Caco-2 (cell line): ENCODE data around the gene MED10. TPM values are rescaled to one million over a fixed set of nuclear protein-coding genes. Genes with fewer than 3 reads are reported as not detected.
"Not testable (repeated sequence)": the region's sequence is repeated elsewhere in the genome, so short reads cannot be mapped to it uniquely, and the experiment has no call there.

ENCODE experiments used
- BruUV-seq: library from RNA; stranded (reverse); fragments of 400-500 nt; replicated peaks from 2 replicates; lab custom pipeline; 2021; lab: Mats Ljungman, UMichigan
- CTCF ChIA-PET: fragments of 300-600 bp; sonication (Branson Sonifier 250); formaldehyde crosslinking; loops from one replicate; lab custom pipeline; 2022; ENCODE audit warnings: antibody characterized with exemption; lab: Charles Lee
- POLR2A ChIA-PET: fragments of 300-600 bp; sonication (Branson Sonifier 250); formaldehyde crosslinking; loops from one replicate; lab custom pipeline; 2022; ENCODE audit warnings: antibody characterized with exemption; lab: Charles Lee
- DNase-seq, 2 experiments: peaks; one replicate each; pipeline versions ENCODE4 v3.0.0 to v3.0.0-alpha.2; 2020 to 2022
- H3K27me3 ChIP-seq: replicated peaks from 2 replicates; pipeline ENCODE4 v1.6.0; 2011; ENCODE audit warnings: low read length; ENCODE audit not compliant: control insufficient read depth, insufficient read depth
- H3K36me3 ChIP-seq: 2 replicates; pipeline ENCODE4 v1.5.1; 2011; ENCODE audit warnings: low read length; ENCODE audit not compliant: control insufficient read depth, insufficient read depth
- H3K4me1 ChIP-seq: fragments of 250-450 bp; sonication (Bioruptor Pico); 2 replicates; pipeline ENCODE4 v1.5.1; 2020; ENCODE audit warnings: mild to moderate bottlenecking
- H3K4me3 ChIP-seq: 2 replicates; pipeline ENCODE4 v1.5.1; 2011; ENCODE audit warnings: low read depth, mild to moderate bottlenecking, control low read depth, low read length
- H3K9me3 ChIP-seq: fragments of 250-450 bp; sonication (Bioruptor Pico); 2 replicates; pipeline ENCODE4 v1.5.1; 2020; ENCODE audit warnings: mild to moderate bottlenecking, moderate library complexity
- H3K27ac Mint-ChIP-seq: one replicate; pipeline ENCODE4 v1.8.0; 2022; ENCODE audit warnings: mixed read lengths; ENCODE audit not compliant: unreplicated experiment
- H3K27me3 Mint-ChIP-seq: one replicate; pipeline ENCODE4 v1.8.0; 2022; ENCODE audit warnings: mixed read lengths; ENCODE audit not compliant: insufficient read depth, unreplicated experiment
- H3K36me3 Mint-ChIP-seq: one replicate; pipeline ENCODE4 v1.8.0; 2022; ENCODE audit warnings: mild to moderate bottlenecking, mixed read lengths; ENCODE audit not compliant: insufficient read depth, unreplicated experiment
- H3K4me1 Mint-ChIP-seq: one replicate; pipeline ENCODE4 v1.8.0; 2022; ENCODE audit warnings: low read depth, mixed read lengths; ENCODE audit not compliant: unreplicated experiment
- H3K4me3 Mint-ChIP-seq: one replicate; pipeline ENCODE4 v1.8.0; 2022; ENCODE audit warnings: mild to moderate bottlenecking, moderate library complexity, mixed read lengths; ENCODE audit not compliant: unreplicated experiment
- H3K9me3 Mint-ChIP-seq: one replicate; pipeline ENCODE4 v1.8.0; 2022; ENCODE audit warnings: mixed read lengths; ENCODE audit not compliant: unreplicated experiment
- intact Hi-C: fragments of 100-400 bp; cut with micrococcal nuclease; formaldehyde crosslinking; loops from one replicate; pipeline ENCODE4 v1.10.0; 2022; ENCODE audit not compliant: unreplicated experiment
- total RNA-seq: library from RNA; stranded (reverse); gene quantifications from 2 replicates; pipeline ENCODE4 v1.2.3, GENCODE V29; 2022
- TF ChIP-seq, protein P1 (sequence below), 2 experiments: fragments of 200-600 bp in 1 of 2; IDR thresholded peaks; 1 replicate in 1 of 2; 2 replicates in 1 of 2; pipeline versions ENCODE4 v1.5.1 to v1.8.0; 2011 to 2022; ENCODE audit warnings: antibody characterized with exemption in 1 of 2, control low read depth in 1 of 2, inconsistent platforms in 1 of 2, low read depth in 1 of 2, low read length in 1 of 2, mild to moderate bottlenecking in 1 of 2, moderate library complexity in 1 of 2; ENCODE audit not compliant: insufficient read depth in 1 of 2, severe bottlenecking in 1 of 2, unreplicated experiment in 1 of 2

The MED10 gene
- total RNA-seq, 1 experiment from 2014 or later = 50.6 TPM

GRCh38 chr5:6370580-6370979 is 7.8 kb downstream of the MED10 start:
- CTCF ChIA-PET = no interaction called here
- Mint-ChIP-seq H3K4me1 (no peaks in the 10 kb centered on the region), H3K27me3 (no peaks in the 10 kb centered on the region), H3K36me3 (peaks cover 42% of the 10 kb centered on the region), H3K27ac (no peak overlapping the region), H3K4me3 (no peak overlapping the region), H3K9me3 (no peaks in the 10 kb centered on the region)
- Histone ChIP-seq H3K36me3 (peaks cover 3% of the 10 kb centered on the region; the same call in 1 of the 2 replicates), H3K4me1 (no peaks in the 10 kb centered on the region), H3K4me3 (no peak overlapping the region), H3K27me3 (no peaks in the 10 kb centered on the region), H3K9me3 (no peaks in the 10 kb centered on the region)
- TF ChIP-seq, protein P1, sequence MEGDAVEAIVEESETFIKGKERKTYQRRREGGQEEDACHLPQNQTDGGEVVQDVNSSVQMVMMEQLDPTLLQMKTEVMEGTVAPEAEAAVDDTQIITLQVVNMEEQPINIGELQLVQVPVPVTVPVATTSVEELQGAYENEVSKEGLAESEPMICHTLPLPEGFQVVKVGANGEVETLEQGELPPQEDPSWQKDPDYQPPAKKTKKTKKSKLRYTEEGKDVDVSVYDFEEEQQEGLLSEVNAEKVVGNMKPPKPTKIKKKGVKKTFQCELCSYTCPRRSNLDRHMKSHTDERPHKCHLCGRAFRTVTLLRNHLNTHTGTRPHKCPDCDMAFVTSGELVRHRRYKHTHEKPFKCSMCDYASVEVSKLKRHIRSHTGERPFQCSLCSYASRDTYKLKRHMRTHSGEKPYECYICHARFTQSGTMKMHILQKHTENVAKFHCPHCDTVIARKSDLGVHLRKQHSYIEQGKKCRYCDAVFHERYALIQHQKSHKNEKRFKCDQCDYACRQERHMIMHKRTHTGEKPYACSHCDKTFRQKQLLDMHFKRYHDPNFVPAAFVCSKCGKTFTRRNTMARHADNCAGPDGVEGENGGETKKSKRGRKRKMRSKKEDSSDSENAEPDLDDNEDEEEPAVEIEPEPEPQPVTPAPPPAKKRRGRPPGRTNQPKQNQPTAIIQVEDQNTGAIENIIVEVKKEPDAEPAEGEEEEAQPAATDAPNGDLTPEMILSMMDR (IDR thresholded peaks at IDR 0.05; ENCODE audit: insufficient read depth in 1 of 2, low read depth in 1 of 2, low read length in 1 of 2, severe bottlenecking in 1 of 2, unreplicated experiment in 1 of 2) = no peak
- POLR2A ChIA-PET = no interaction called here
- intact Hi-C loops = loop anchor here (10.0 kb wide), 1 partner anchor 204 kb away; no protein-coding TSS in a partner anchor
- no peak for DNase-seq
- no TSS peak for BruUV-seq

GRCh38 chr5:6365977-6366590 is 12.3 kb downstream of the MED10 start:
- POLR2A ChIA-PET = no interaction called here
- Histone ChIP-seq H3K4me1 (no peaks in the 10 kb centered on the region), H3K27me3 (no peaks in the 10 kb centered on the region), H3K9me3 (no peaks in the 10 kb centered on the region), H3K36me3 (no peaks in the 10 kb centered on the region), H3K4me3 (no peak overlapping the region)
- Mint-ChIP-seq H3K4me3 (no peak overlapping the region), H3K4me1 (no peaks in the 10 kb centered on the region), H3K9me3 (no peaks in the 10 kb centered on the region), H3K36me3 (peaks cover 12% of the 10 kb centered on the region), H3K27me3 (peaks cover 2% of the 10 kb centered on the region), H3K27ac (no peak overlapping the region)
- no peak for DNase-seq
- CTCF ChIA-PET = no interaction called here
- no TSS peak for BruUV-seq
- TF ChIP-seq, protein P1 (IDR thresholded peaks at IDR 0.05; ENCODE audit: insufficient read depth in 1 of 2, low read depth in 1 of 2, low read length in 1 of 2, severe bottlenecking in 1 of 2, unreplicated experiment in 1 of 2) = no peak
- intact Hi-C loops = no loop called here

DNA sequence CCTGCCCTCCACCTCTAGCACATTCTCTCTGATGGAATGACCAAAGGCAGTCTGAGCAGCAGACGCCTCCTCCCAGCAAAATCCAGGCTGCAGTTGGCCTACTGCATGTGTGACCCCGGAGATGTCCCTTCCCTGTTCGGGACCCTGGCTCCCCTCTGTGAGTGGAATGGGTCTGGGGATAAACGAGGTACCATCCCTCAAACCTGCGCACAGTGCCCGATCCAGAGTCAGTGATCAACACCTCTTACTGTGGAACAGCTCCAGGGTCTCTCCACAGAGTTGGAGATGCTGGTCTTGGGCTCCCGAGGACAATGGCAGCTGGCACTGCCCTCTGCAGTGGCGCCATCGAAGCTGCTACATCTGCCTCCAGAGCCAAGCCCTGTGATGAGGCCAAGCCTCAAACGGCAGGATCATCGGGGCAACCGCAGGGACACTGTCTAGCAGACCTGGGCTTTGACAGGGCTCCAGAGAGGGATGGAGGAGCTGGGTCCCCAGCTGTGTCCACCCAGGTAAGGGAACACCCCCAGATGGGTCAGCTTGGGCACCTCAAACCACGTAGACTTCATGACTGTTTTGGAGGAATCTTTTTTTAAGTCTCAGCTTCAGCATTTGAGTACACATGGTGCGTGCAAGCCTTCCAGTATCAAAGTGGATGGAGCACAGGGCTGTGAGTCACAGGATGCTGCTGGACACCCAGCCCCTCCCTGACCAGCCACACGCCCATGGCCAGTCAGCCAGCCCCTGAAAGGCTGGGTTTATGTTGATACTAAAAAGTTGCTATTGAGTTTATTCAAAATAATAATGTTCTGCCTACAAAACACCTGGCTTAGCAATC is 13.0 kb downstream of the MED10 start:
- Histone ChIP-seq H3K4me3 (no peak overlapping the region), H3K36me3 (no peaks in the 10 kb centered on the region), H3K9me3 (no peaks in the 10 kb centered on the region), H3K4me1 (no peaks in the 10 kb centered on the region), H3K27me3 (no peaks in the 10 kb centered on the region)
- peaks cover 12% of the 10 kb centered on the region for H3K36me3 Mint-ChIP-seq
- no peaks in the 10 kb centered on the region for H3K4me1 Mint-ChIP-seq
- POLR2A ChIA-PET = no interaction called here
- DNase-seq = no peak
- H3K27me3 Mint-ChIP-seq = peaks cover 2% of the 10 kb centered on the region
- BruUV-seq = no TSS peak
- H3K9me3 Mint-ChIP-seq = no peaks in the 10 kb centered on the region
- intact Hi-C loops = no loop called here
- TF ChIP-seq, protein P1 (IDR thresholded peaks at IDR 0.05; ENCODE audit: insufficient read depth in 1 of 2, low read depth in 1 of 2, low read length in 1 of 2, severe bottlenecking in 1 of 2, unreplicated experiment in 1 of 2) = no peak
- no peak overlapping the region for H3K27ac Mint-ChIP-seq
- CTCF ChIA-PET = no interaction called here
- no peak overlapping the region for H3K4me3 Mint-ChIP-seq

DNA sequence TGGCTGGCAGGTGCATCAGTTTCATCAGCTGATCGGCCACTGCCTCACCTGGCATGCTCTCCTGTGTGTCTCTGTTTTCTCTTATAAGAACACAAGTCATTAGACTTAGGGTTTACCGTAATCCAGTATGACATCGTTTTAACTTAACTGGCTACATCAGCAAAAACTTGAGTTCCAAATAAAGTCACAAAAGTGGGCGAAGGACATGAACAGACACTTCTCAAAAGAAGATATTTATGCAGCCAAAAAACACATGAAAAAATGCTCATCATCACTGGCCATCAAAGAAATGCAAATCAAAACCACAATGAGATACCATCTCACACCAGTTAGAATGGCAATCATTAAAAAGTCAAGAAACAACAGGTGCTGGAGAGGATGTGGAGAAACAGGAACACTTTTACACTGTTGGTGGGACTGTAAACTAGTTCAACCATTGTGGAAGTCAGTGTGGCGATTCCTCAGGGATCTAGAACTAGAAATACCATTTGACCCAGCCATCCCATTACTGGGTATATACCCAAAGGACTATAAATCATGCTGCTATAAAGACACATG is 14.8 kb downstream of the MED10 start:
- intact Hi-C loops, DNase-seq, H3K27me3 ChIP-seq, H3K4me3 Mint-ChIP-seq, H3K9me3 Mint-ChIP-seq, H3K27me3 Mint-ChIP-seq, BruUV-seq, H3K36me3 Mint-ChIP-seq, H3K27ac Mint-ChIP-seq, H3K4me3 ChIP-seq, POLR2A ChIA-PET, H3K36me3 ChIP-seq, H3K9me3 ChIP-seq, H3K4me1 Mint-ChIP-seq, H3K4me1 ChIP-seq, CTCF ChIA-PET: not testable (repeated sequence)
